DMS153 treated with DMSO at 0.1 percent for 48 hours (cell line): ENCODE data around the gene DAPK2.
"Not testable (repeated sequence)": the region's sequence is repeated elsewhere in the genome, so short reads cannot be mapped to it uniquely, and the experiment has no call there.

Source experiments
- DNase-seq: peaks from one replicate; lab custom pipeline; 2025; ENCODE audit not compliant: unreplicated experiment; lab: John Stamatoyannopoulos, UW

DAPK2 gene

DNA sequence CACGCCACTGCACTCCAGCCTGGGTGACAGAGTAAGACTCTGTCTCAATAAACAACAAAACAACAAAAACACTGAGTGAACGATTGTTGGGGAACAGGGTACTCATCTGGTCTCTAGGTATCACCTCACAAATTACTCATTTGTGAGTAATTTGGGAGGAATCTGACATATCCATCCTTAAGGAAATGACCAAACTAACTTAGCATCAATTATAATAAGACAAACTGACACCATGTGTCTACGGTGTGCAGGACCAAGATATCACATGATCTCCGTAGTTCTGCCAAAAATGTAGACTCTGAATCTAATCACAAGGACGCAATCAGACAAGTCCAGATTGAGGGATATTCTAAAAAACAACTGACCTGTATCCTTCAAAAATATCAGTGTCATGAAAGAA is 12.0 kb upstream of the DAPK2 start:
- DNase-seq, result no peak

DNA sequence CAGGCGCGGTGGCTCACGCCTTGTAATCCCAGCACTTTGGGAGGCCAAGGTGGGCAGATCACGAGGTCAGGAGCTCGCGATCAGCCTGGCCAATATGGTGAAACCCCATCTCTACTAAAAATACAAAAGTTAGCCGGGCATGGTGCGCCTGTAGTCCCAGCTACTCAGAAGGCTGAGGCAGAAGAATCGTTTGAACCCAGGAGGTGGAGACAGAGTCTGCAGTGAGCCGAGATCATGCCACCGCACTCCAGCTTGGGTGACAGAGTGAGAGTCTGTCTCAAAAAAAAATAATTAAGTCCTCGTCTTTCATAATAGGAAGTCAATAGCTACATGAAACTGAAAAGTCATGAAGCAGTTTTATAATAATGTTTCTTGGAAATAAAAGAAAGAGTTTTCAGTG is 7.4 kb upstream of the DAPK2 start:
- DNase-seq, result not testable (repeated sequence)

DNA sequence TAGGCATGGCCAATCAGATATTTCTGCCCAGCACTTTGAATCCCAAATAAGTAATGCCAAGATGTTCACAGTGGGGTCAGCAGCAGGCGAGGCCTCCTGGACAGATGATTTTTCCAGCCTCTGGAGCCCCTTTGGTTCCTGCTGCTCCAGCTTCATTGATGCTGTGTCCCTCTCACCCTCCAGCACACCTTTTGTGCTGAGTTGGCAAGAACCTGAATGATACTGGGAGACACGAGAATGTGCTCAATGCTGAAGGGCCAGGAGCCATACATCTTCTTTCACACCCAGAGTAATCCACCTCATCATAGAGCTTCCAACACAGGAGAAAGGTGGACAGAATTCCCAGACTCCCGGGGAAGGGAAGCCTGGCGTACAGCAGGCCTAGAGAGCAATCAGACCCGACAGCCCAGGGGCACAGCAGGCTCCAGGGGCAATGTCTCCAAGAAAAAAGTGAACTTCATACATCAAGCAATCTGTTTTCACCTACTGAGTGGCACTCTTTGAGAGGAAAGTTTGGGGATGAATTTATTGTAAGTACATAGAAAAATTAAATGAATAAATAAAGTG is 6.7 kb upstream of the DAPK2 start:
- no peak for DNase-seq

DNA sequence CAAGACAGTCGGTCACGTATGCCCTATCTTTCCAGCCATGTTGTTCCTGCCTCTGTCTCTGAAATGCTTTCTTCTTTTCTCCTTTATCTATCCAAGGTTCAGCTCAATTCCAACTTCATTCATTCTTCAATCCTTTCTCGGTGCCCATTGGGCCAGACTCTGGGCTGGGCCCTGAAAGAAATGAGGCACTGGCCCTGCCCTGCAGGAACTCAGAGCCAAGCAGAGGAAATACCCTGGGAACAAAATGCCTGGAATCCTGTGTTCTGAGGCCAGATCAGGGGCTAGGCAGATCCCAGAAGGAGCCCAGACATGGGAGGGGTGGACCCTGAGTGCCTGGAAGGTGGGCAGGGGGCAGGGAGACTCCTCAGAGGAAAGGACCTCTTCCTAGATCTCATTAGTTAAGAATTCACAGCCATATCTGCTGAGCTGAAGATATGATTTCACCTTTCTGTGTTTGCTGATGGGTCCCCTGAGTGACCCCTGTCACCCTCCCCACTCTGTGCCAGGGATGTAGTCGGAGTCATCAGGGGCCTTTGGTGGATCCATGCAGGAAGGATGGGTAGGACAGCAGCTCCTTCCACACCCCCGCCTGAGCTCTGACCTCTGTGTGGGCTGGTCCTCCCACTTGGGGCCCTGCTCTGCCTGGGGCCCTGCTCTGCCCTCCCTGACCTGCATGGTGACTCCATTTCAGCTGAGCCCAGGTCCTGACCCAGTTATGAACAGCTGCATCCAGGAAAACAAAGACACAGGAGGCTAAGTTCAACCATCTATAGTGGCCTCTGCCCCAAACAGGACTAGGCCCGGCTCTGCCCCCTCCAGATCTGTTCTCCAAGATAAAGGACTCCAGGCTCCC is 5.3 kb upstream of the DAPK2 start:
- no peak for DNase-seq

DNA sequence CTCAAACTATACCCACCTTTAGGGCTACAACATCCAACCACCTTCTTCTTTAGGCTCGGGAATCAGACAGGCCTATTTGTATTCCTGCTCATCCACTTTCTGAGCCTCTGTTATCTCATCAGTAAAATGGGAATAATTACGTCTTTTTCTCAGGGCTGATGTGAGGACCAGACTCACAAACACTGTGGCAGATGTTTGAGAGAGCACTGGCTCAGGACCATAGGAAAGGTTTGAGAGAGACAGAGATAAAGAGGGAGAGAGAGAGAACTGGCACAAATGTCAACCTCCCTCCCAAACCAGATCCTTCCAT is 4.8 kb upstream of the DAPK2 start:
- DNase-seq, result no peak

DNA sequence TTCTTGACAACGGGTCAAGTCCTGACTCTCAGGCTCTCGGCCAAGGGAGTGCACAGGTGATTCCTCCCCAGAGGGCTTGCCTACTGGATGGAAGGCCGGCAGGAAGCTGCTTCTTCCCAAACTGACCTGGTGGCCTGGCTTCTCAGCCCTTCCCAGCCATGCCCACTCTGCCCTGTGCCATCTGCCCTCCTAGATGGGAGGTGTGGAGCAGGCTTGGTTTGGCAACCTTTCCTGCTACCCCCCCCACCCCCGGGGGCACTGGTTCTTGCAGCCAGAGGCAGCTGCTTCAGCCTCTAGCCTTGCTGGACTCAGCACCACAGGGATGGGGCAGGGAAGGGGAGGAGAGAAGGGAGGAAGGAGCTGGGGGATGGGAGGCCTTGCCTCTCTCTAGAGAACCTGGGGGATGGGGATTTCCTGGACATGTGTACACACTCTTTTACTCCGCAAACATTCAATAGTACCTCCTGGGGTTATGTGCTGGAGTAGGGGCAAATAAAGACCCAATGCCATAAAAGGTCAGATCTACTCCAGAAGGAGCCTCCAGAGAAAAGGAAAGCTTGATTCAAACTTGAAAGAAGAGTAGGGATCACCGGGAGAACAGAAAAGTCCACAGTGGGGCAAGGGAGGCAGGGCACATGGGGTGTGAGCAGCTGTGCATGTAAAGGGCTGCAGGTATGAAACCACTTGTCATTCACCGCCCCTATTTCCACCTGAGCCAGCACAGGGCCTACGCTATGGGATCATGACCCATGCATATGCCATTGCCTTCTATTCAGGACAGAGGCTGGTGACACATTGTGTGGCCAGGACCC is 4.2 kb upstream of the DAPK2 start:
- peak; percentile 29 for DNase-seq

DNA sequence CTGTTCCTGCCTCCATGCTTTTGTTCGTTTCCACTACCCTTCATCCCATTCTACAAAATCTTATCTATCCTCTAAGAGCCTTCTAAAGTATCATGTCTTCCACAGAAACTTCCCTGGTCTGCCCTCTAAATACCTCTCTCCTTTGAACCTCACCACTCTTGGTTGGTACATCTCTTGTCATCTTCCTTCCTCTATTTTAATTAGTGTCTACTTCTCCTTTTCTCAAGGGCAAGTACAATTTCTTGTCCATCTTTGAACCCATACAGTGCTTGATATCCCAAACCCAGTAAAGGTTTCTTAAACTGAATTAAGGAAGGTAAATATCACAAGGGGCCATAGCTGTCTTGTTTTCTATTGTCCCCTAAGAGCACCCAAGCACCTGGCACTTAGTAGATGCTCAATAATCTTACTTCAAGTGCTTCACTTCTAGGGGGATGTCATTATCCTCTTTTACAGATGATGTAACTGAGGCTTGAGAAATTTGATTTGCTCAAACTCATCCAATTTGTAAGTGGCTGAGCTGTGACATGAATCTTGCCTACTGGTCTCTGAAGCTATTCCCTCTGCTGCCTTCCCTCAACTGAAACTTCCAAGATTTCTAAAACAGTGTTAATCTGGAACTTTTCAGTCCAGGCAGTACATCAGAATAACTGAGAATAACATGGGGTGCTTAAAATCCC is 2.6 kb upstream of the DAPK2 start:
- DNase-seq, result no peak

DNA sequence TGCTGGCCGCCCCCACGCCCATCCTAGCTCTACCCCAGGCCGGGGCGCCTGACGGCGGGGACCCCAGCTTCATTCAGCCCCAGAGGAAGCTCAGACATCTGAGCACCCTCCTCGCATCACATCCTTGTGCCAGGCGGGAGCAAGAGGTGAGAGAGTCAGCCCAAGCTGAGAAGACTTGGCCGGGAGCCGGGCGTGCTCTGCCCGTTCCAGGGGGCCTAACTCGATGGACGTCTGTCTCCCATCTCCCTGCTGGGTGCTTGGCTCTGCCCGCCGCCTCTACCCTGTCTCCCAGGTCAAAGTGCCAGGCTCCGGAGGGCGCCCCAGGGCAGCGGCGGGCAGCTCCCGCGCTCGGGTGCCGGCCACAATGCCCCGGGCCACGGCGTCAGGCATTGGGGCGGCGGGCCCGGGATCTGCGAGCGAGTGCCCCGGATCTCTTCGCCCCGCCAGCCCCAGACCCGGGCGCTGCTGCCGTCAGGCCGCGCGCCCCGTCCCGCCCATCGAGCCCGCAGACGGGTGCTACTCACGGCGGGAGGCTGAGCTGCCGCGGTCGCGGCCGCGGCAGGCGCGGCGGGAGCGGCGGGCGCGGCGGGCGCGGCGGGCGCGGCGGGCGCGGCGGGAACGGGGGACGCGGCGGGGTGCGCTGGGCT is 388 bp downstream of the DAPK2 start:
- DNase-seq, result no peak

DNA sequence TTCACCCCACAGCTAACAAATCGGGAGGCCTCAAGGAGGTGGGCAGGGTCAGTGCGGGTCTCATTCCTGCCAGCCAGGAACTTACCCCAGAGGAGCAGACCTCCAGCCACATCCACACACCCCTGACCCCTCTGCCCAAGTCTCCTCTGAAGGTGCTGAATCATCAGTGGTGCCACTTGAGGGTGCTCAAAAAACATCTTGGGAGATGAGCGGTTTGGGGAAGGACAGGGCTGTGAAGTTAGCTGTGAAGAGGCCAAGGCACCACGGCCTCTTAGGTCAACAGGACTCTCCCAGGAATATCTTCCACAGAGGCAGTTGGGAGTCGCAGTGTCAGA is 1.2 kb downstream of the DAPK2 start:
- no peak for DNase-seq

DNA sequence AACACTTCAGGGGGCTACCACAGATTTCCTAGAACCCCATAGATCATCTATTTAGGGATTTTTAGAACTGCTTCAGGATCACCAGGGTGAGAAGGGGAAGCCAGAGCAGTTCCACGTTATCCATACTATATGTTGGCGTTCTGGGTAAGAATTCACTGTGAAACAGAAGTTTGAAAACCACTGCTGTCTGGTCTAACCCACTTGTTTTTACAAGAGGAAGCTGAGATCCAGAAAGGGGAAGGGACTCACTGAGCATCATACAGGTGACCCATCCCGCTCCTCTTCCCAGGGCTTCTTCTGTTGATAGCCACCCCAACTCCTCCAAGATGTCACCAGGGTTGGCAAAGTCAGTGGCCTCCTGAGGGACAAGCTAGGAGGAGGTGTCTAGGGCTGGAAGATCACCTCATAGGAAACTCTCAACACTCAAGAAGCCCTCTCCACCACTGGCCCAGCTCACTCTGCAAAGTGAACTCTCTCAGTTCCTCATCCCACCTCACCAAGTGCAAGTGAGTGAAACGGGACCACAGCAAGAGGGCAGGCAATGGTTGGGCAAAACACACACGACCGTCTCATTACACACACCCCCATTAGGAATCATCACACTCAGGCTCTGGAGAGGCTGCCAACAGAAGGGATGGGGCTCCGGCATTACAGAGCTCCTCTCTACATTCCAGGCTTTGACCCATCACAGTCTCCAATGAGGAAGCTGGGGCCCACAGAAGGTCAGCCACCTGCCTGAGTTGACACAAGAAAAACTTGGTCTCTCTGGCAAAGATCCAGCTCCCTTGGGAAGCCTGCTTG is 1.8 kb downstream of the DAPK2 start:
- no peak for DNase-seq

DNA sequence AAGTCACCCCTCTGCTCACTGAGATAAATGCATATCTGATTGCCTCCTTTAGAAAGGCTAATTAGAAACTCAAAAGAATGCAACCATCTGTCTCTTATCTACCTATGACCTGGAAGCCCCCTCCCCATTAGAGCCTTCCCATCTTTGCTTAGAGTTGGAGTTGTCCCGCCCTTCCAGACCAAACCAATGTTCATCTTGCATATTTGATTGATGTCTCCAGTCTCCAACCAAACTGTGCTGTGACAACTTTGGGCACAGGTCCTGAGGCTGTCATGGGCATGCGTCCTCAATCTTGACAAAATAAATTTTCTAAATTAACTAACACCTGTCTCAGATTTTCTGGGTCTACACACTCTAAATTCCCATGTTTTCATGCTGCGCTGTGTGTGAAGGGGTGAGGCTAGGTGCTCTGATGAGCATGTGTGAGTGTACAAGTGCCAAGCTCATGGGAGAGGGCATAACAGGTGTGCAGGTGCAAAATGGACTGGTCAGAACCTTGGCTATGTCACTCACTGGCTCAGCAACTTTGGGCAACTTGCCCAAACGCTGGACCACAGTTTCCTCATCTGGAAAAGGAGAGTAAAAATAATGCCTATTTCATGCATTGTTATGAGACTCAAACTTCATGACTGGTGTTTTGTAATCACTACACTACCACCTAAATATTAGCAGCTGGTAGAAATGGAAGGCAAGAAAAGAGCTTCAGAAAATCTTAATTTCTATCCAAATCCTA is 7.2 kb downstream of the DAPK2 start:
- no peak for DNase-seq

DNA sequence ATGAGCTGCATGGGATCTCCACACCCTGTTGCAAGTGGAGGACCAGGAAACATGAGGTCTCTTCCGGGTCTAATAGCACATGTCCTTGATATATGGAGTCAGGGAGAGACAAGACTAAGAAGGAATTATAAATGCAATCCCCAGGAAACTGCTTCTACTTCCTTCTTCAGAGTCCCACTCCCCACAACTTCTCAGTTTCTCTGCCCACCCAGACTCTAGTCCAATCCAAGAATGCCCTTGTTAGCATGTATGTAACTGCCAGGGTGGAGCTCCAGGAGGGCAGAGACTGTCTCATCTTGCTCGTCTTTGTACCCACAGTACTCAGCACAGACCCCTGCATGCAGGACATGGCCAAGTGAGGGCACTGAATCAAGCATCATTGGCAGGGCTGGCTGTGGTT is 8.3 kb downstream of the DAPK2 start:
- DNase-seq, result no peak

DNA sequence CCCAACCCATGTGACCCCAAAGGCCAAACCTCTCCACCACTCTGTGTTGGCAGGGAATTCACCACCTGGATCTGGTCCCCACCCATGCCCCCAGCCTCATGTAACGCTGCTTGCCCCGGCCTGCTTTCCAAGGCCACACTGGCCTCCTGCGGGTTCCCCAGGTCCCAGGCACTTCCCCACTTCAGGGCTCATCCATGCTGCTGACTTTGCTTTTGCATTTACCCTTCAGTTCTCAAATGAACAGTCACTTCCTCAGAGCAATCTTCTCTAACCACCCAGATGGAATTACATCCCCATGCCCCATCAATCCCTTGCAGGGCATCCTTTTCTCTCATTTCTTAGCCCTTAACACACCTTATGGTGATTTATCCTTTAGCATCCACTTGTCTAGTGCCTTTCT is 9.2 kb downstream of the DAPK2 start:
- DNase-seq, result no peak

DNA sequence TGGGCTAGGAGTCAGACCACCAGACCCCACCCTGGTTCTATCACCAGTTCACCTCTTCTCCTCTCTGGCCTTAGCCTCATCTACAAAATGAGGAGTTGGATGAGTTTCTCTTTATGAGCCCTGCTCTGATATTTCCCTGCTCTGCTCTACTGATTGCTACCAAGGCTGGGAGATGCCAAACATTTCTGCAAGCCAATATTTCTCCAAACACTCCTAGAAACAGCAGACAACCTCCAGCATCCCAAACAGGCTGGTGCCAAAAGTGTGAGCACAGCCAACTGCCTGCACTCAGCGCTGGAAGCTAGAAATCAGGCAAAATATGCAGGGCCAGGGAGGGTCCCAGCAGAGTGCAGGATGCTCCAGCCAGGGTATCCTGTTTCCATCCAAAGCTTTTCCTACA is 10.8 kb downstream of the DAPK2 start:
- DNase-seq, result no peak

DNA sequence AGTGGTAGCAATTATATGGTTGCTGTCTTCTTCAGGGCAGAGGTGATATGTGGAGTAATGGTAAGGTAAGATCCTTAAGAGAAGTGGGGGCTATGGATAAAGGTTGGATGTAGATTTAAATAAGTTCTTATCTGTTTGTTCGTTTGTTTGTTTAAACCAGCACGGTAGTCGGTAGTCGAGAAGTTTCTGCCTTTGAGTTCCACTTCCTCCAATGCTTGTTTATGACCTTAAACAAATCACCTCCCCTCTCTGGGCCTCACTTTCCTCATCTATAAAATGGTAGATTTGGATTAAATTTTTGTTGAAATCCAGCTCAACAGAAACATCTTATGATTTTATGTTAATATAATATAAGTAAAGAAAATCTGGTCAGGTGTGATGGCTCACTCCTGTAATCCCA is 11.8 kb downstream of the DAPK2 start:
- no peak for DNase-seq

DNA sequence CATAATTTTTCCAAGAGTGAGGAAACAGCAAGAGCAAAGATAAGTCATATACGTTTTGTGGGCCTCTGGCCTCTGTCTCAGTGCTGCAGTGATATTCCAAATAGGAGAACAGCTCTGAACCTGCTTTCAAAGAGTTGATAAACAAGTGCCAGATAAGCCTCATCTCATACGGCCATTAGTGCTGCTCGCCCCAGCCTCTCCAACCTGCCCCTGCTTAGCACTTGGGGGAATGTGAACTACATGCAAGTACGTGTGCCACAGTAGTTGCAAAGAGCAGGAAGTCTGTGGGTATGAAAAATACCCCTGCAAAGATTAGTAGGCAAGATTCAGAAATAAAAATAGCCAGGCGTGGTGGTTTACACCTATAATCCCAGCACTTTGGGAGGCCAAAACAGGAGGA is 14.0 kb downstream of the DAPK2 start:
- DNase-seq, result no peak

DNA sequence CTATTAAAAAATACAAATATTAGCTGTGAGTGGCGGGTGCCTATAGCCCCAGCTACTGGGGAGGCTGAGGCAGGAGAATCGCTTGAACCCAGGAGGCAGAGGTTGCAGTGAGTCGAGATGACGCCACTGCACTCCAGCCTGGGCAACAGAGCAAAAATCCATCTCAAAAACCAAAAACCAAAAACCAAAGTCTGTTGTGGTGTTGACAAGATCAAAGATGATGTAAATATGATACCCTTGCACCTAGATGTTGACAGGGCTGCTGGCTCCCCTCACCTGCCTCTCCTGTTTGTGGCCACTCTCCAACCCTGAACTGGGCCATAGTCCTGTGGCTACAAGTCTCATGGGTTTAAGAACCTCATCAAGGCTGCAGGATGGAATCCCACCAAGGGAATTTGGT is 16.2 kb downstream of the DAPK2 start:
- no peak for DNase-seq

DNA sequence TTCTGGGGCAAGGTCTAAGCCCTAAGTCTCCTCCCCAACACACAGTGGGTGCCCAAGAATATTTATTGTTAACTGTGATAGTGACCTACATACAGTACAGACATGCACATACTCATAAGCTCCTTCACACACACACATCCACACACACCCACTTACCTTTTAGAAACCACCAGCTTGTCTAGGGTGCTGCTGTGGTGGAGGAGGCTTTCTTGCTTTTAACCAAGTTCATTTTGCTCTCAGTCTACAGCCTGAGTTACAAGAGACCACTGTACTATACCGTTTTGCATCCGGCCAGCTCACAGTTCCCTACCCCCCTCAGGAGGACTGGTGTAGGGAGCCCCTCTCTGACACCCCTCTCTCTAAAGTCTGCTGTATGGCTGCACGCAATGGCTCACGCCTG is 16.7 kb downstream of the DAPK2 start:
- DNase-seq, result no peak

DNA sequence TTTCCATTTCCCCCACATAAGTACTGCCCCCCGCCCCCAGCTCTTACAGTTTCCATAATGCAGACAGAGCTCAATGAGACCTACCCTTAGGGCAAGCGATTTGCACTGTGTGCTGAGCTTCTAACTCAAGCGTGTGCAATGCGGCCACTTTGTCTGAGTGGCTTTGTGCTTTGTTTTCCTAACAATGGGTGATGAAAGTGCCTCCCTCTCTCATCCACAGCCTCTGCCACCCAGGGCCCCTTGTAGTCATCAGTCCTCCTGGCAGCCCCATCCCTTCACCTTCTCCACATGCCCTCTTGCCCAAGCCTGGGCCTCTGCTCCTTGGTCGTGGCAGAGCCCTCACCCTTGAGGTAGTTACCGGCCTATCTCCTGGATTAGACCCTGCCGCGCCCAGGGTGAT is 17.2 kb downstream of the DAPK2 start:
- no peak for DNase-seq

DNA sequence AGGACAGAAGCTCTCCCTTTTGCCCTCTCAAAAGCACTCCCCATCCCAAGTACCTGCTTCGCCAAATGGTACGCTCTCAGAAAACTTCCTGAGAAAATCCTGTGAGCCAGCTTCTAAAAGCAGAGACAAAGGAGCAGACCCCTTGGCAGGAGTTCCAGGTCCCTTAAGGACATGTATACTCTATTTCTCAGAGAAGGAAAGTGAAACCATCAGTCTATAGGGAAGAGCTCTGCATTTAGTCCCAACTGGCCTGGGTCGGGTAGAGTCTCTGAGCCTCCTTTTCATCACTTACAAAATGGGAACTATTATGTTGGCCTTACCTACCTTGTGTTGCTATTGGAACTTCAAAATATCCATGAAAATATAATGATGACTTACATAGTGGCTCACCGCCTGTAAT is 19.7 kb downstream of the DAPK2 start:
- no peak for DNase-seq
